Testis (tissue), 5 donors: ENCODE results near the gene ZSCAN4. TPM values are rescaled to one million over a fixed set of nuclear protein-coding genes. Genes with fewer than 3 reads are reported as not detected.

Experiments
- DNase-seq: peaks from one replicate; pipeline ENCODE4 v3.0.0-alpha.2; 2019
- H3K27ac ChIP-seq, 2 donors: fragments of 200-600 bp; sonication (generic); one replicate each; pipeline ENCODE4 v1.5.1; 2019
- H3K27me3 ChIP-seq: fragments of 200-600 bp; sonication (generic); one replicate; pipeline ENCODE4 v1.5.1; 2019
- H3K36me3 ChIP-seq: fragments of 200-600 bp; sonication (generic); one replicate; pipeline ENCODE4 v1.5.1; 2017; ENCODE audit warnings: low read depth; ENCODE audit errors: missing control alignments
- H3K4me1 ChIP-seq: fragments of 200-600 bp; sonication (generic); one replicate; pipeline ENCODE4 v1.5.1; 2019
- H3K4me3 ChIP-seq, 2 donors: fragments of 200-600 bp; sonication (generic); one replicate each; pipeline ENCODE4 v1.5.1; 2017 to 2019
- H3K9me3 ChIP-seq: fragments of 200-600 bp; sonication (generic); one replicate; pipeline ENCODE4 v1.5.1; 2017
- CTCF ChIP-seq, 3 experiments: fragments of 450-650 bp in 2 of 3; fragments of 200-600 bp in 1 of 3; sonication (generic) in 1 of 3; IDR thresholded peaks; one replicate each; pipeline ENCODE4 v1.5.1; 2016 to 2019; ENCODE audit warnings: antibody characterized with exemption in 3 of 3, mild to moderate bottlenecking in 2 of 3, moderate library complexity in 1 of 3
- POLR2A ChIP-seq: fragments of 450-650 bp; IDR thresholded peaks from one replicate; pipeline ENCODE4 v1.6.1; 2017; ENCODE audit warnings: antibody characterized with exemption, mild to moderate bottlenecking, moderate library complexity
- WGBS, 2 donors: methylation state at CpG; one replicate each; pipeline ENCODE4 v1.1.5; 2018; 5-methylcytosine and 5-hydroxymethylcytosine counted together
- intact Hi-C: fragments of 100-400 bp; cut with DNase I; formaldehyde crosslinking; loops from one replicate; pipeline ENCODE4 v1.15.1; 2023; ENCODE audit warnings: low total_unique reads
- long read RNA-seq, 2 donors: transcript quantifications; one replicate each; lab custom pipeline, GENCODE V29; 2026
- polyA plus RNA-seq: library from polyadenylated mRNA; stranded (reverse); fragments of 350-450 nt; fragmentation: Illumina TruSeq; extraction: RNeasy Lipid Tissue Mini Kit (QIAGEN cat#74804); gene quantifications from one replicate; pipeline ENCODE4 v1.2.3, GENCODE V29; 2014; ENCODE audit warnings: low read depth, low replicate concordance; ENCODE audit not compliant: insufficient read depth
- total RNA-seq, 2 donors: library from RNA; depleted of rRNA; stranded (reverse); fragments of >200 nt; gene quantifications; one replicate each; pipeline ENCODE4 v1.2.3, GENCODE V29; 2016

The ZSCAN4 gene
- total RNA-seq (under 1 TPM; 0.12 to 0.24 TPM), polyA plus RNA-seq (0.26 TPM)
- long read RNA-seq, donor 1: 0 reads
- long read RNA-seq, donor 2: 0 reads

- TF ChIP-seq CTCF (IDR thresholded peaks at IDR 0.05) (no peak), POLR2A (no peak)
- Histone ChIP-seq H3K27me3 (no peaks in the 10 kb centered on the region), H3K27ac (no peak within 1 kb of the TSS), H3K9me3 (no peaks in the 10 kb centered on the region), H3K4me3 (no peak within 1 kb of the TSS), H3K36me3 (no peaks in the 10 kb centered on the region), H3K4me1 (peaks cover 6% of the 10 kb centered on the region)
- no peak for DNase-seq
- 83 to 98% methylated on average over 2 of the region's 2 CpGs for WGBS, 2 donors
- intact Hi-C loops: no loop called here
These were observed at the start of gene ZSCAN4 for GRCh38 chr19:57668635-57669034. Gene ZSCAN4, plus strand, starts transcription at chr19:57668935. Its CDS starts 7,211 bp downstream, at chr19:57676146.

DNA sequence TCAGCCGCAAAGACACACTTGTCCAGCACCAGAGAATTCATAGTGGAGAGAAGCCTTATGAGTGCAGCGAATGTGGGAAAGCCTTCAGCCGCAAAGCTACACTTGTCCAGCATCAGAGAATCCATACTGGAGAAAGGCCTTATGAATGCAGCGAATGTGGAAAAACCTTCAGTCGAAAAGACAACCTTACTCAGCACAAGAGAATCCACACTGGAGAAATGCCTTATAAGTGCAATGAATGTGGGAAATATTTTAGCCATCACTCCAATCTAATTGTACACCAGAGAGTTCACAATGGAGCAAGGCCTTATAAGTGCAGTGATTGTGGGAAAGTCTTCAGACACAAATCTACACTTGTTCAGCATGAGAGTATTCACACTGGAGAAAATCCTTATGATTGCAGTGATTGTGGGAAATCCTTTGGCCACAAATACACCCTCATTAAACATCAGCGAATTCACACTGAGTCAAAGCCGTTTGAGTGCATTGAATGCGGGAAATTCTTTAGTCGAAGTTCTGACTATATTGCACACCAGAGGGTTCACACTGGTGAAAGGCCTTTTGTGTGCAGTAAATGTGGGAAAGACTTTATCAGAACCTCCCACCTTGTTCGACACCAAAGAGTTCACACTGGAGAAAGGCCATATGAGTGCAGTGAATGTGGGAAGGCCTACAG, 47.9 kb upstream of the ZSCAN4 start:
- TF ChIP-seq CTCF (IDR thresholded peaks at IDR 0.05): no peak
- TF ChIP-seq POLR2A: no peak
- intact Hi-C loops: no loop called here
- Histone ChIP-seq H3K4me3 (no peak overlapping the region), H3K4me1 (peaks cover 3% of the 10 kb centered on the region), H3K27me3 (no peaks in the 10 kb centered on the region), H3K9me3 (peaks cover 5% of the 10 kb centered on the region), H3K27ac (no peak overlapping the region), H3K36me3 (peaks cover 3% of the 10 kb centered on the region)
- 97 to 98% methylated on average over 10 of the region's 10 CpGs for WGBS, 2 donors
- DNase-seq: no peak

- no peak for DNase-seq
- Histone ChIP-seq H3K9me3 (peaks cover 5% of the 10 kb centered on the region), H3K27me3 (no peaks in the 10 kb centered on the region), H3K36me3 (peaks cover 3% of the 10 kb centered on the region), H3K4me1 (no peaks in the 10 kb centered on the region), H3K4me3 (no peak overlapping the region), H3K27ac (no peak overlapping the region)
- intact Hi-C loops: no loop called here
- no peak for TF ChIP-seq POLR2A
- TF ChIP-seq CTCF (IDR thresholded peaks at IDR 0.05): no peak
These were observed 45.6 kb upstream of the ZSCAN4 start for GRCh38 chr19:57623091-57623490.

GRCh38 chr19:57632987-57633831, 35.5 kb upstream of the ZSCAN4 start, which contains the start of gene ZNF211:
Gene ZNF211, plus strand, starts transcription at chr19:57633168. Its CDS starts 179 bp downstream, at chr19:57633347.
- Histone ChIP-seq H3K4me3 (peak within 1 kb of the TSS; percentile 81 to 92), H3K36me3 (no peaks in the 10 kb centered on the region), H3K27me3 (no peaks in the 10 kb centered on the region), H3K4me1 (peaks cover 4% of the 10 kb centered on the region), H3K9me3 (no peaks in the 10 kb centered on the region), H3K27ac (peak within 1 kb of the TSS; percentile 79 to 88)
- TF ChIP-seq POLR2A (no peak), CTCF (IDR thresholded peaks at IDR 0.05) (no peak)
- 1 to 9% methylated on average over 6 to 46 of the region's 59 CpGs for WGBS, 2 donors
- DNase-seq: peak; percentile 96
- intact Hi-C loops: no loop called here
